Epithelial cell of proximal tubule (primary cell): ENCODE data around the gene UROC1. TPM values are rescaled to one million over a fixed set of nuclear protein-coding genes. Genes with fewer than 3 reads are reported as not detected.
"Not testable (repeated sequence)": the region's sequence is repeated elsewhere in the genome, so short reads cannot be mapped to it uniquely, and the experiment has no call there.

Experiments
- DNase-seq: peaks from one replicate; pipeline ENCODE4 v3.0.0-alpha.2; 2011; ENCODE audit warnings: low read depth
- H3K4me3 ChIP-seq: 2 replicates; pipeline ENCODE4 v1.5.1; 2011; ENCODE audit warnings: low read depth, mild to moderate bottlenecking, low read length
- total RNA-seq: library from RNA; depleted of rRNA; stranded (reverse); fragments of >200 nt; gene quantifications from 2 replicates; pipeline ENCODE4 v1.2.3, GENCODE V29; 2015
- TF ChIP-seq, protein P1 (sequence below): conservative IDR thresholded peaks from 2 replicates; pipeline ENCODE4 v1.5.1; 2012; ENCODE audit warnings: low read depth, mild to moderate bottlenecking, low read length

The UROC1 gene
- total RNA-seq, 1 donor from 2014 or later = not detected

DNA sequence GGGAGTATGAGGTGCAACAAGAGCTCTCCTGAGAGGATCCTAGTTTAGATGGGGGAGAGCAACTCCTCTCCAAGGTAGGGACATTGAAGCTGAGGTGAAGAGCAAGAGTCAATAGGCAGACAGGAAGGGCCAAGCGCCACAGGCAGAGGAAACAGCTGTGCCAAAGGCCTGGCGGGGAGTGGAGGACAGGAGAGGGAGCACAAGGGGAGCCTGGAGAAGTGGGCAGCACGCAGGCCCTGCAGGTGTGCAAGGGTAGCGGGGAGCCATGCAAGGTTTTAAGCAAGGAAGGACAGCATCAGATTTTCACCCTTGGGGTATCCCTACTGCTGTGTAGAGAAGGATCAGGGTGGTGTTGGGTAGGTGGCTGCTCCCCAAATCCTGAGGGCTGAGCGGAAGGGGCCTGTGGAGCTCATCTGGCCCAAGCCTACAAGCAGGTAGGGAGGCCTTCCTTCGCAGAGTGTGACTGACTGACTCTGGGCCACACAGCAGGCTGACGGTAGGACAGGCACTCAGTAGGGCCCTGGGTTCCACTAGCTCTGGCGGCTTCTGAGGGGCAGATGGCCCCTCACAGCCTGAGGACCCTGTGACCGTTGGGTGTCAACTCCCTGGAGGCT, 19.6 kb upstream of the UROC1 start:
- no peak overlapping the region for H3K4me3 ChIP-seq
- TF ChIP-seq, protein P1, sequence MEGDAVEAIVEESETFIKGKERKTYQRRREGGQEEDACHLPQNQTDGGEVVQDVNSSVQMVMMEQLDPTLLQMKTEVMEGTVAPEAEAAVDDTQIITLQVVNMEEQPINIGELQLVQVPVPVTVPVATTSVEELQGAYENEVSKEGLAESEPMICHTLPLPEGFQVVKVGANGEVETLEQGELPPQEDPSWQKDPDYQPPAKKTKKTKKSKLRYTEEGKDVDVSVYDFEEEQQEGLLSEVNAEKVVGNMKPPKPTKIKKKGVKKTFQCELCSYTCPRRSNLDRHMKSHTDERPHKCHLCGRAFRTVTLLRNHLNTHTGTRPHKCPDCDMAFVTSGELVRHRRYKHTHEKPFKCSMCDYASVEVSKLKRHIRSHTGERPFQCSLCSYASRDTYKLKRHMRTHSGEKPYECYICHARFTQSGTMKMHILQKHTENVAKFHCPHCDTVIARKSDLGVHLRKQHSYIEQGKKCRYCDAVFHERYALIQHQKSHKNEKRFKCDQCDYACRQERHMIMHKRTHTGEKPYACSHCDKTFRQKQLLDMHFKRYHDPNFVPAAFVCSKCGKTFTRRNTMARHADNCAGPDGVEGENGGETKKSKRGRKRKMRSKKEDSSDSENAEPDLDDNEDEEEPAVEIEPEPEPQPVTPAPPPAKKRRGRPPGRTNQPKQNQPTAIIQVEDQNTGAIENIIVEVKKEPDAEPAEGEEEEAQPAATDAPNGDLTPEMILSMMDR = no peak
- no peak for DNase-seq

DNA sequence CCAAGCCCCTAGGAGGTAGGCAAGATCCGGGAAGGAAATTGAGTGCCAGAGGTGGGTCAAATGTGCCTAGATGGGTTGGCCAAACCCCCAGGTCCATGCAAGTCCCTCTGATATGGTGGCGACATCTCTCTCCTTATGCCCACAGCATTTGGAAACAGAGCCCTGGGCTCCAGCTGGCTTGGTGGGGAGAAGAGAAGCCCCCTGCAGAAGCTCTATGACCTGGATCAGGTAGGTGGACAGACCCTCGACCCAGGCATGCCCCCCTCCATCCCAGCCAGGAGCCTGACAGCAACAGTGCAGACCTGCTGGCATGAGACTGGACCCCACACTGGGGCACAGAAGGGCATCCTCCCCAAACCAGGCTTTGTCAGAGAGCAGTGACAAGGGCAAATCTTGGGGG, 18.6 kb upstream of the UROC1 start:
- TF ChIP-seq, protein P1 = no peak
- no peak for DNase-seq

DNA sequence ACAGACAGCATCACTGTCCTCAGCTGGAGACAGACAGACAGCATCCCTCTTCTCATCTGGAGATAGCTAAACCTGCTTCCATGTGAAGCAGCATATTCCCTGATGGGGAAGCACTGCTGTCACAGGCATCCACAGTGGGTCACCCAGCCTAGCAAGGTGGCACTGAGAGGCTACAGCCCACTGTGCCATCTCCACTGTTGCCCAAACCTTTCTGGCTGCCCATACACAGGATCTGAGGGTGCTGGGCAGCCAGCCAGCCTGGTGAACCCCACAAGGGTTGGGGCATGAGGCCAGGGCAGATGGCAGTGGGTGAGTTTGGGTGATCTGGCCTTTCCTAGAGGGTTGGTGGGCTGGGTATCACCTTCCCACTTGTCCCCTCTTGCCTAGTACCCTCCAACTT, 18.1 kb upstream of the UROC1 start:
- DNase-seq = no peak

More for the DNA sequence above, 18.6 kb upstream of the UROC1 start:
- no peak overlapping the region for H3K4me3 ChIP-seq

DNA sequence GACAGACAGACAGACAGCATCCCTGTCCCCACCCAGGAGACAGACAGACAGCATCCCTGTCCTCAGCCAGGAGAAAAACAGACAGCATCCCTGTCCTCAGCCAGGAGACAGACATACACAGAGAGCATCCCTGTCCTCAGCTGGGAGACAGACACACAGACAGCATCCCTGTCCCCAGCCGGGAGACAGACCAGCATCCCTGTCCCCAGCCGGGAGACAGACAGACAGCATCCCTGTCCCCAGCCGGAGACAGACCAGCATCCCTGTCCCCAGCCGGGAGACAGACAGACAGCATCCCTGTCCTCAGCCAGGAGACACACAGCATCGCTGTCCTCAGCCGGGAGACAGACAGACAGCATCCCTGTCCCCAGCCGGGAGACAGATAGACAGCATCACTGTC, 17.1 kb upstream of the UROC1 start:
- H3K4me3 ChIP-seq, DNase-seq: not testable (repeated sequence)

More for the DNA sequence above, 18.1 kb upstream of the UROC1 start:
- H3K4me3 ChIP-seq = no peak overlapping the region
- TF ChIP-seq, protein P1 = no peak

DNA sequence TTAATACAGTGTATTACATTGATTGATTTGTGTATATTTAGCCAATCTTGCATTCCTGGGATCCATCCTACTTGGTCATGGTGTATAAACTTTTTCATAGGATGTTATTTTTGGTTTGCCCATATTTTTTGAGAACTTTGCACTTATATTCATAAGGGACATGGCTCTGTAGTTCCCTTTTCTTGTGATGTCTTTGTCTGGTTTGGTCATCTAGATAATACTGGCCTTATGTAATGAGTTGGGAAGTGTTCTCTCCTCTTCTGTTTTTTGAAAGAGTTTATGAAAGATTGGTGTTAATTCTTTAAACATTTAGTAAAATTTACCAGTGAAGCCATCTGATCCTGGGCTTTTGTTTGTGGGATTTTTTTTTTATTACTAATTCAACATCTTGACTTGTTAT, 15.9 kb upstream of the UROC1 start:
- H3K4me3 ChIP-seq = no peak overlapping the region
- DNase-seq = no peak
- TF ChIP-seq, protein P1 = no peak

DNA sequence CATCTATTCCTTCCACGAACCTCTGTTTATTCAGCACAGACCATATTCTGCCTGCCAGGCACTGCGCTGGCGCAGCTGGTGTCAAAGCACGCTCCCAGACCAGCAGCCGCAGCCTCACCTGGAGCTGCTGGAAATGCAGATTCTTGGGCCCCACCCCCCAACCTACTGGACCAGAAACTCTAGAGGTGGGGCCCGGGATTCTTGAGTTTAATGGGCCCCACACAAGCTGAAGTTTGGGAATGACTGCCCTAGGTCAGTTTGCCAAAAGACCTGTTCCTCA, 13.4 kb upstream of the UROC1 start:
- TF ChIP-seq, protein P1 = no peak
- no peak overlapping the region for H3K4me3 ChIP-seq
- DNase-seq = no peak

DNA sequence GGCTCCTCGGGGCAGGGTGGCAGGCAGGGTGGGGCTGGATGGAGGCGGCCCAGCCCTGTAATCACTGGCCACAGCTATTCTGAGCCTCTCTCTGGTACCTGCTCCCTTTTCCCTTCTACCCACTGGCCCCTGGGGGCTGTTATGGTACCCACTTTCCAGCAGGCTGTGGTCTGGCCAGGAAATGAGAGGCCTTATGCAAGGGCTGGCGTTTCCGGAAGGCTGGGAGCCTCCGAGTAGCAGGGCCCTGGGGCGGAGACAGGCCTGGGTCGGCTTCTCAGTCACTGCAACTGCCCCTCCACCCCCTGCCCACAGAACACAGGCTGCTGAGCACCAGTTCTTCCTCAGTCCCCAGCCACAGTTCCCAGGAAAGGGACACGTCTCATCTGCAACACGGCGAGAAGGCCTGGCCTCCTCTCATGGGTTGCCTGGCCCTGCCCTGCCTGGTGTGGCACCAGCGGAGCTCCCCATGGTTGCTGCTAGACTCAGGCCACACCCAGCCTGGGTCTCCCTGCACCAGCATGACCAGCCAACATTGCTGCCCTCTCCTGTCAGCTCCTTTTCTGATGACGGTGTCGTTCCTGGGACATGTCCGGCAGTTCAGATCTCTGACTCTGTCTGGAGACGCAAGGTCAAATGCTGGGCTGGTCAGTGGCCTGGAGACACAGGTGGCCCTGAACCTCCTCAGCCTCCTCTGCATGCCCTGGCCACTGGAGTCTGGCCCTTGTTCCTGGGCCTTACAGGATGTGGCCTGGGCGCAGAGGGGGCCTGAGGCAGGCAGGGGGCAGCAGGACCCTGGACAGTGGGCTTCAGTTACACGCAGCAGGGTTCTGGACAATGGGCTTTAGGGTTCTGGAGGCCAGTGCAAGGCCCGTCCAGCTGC, 12.8 kb upstream of the UROC1 start:
- TF ChIP-seq, protein P1 = no peak
- DNase-seq = no peak

More for the DNA sequence above, 12.8 kb upstream of the UROC1 start:
- no peak overlapping the region for H3K4me3 ChIP-seq
